ENCODE measurements around the gene LTO1.

DNA sequence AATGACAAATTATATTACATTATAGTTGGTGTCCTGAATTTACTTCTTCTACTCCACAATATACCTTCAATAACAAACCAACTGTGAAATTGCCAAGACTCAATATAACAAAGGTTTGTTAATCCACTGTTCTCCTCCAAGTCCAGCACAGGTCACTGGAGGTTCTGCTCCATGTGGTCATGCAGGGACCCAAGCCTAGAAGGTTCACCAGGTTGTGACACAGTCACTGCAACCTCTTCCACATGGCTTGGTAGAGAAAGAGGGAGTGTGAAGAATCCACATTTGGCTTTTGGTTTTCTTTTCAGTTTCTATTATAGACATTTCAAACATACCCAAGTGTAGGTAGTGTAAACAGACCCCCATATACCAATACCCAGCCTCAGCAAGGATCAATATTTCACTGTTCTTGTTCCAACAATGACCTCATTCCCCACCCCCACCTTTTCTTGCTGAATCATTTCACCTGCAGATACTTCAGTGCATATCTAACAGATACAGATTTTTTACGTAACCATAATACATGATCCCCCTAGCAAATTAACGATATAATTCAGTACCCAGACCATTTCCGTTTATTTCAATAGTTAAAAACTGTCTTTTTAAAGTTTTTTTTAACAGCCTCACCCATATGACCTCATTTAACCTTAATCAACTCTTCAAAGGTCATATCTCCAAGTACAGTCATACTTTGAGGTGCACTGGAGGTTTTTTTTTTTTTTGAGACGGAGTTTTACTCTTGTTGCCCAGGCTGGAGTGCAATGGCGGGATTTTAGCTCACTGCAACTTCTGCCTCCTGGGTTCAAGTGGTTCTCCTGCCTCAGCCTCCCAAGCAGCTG is 14.5 kb upstream of the LTO1 start:
- TF ChIP-seq, protein P1, sequence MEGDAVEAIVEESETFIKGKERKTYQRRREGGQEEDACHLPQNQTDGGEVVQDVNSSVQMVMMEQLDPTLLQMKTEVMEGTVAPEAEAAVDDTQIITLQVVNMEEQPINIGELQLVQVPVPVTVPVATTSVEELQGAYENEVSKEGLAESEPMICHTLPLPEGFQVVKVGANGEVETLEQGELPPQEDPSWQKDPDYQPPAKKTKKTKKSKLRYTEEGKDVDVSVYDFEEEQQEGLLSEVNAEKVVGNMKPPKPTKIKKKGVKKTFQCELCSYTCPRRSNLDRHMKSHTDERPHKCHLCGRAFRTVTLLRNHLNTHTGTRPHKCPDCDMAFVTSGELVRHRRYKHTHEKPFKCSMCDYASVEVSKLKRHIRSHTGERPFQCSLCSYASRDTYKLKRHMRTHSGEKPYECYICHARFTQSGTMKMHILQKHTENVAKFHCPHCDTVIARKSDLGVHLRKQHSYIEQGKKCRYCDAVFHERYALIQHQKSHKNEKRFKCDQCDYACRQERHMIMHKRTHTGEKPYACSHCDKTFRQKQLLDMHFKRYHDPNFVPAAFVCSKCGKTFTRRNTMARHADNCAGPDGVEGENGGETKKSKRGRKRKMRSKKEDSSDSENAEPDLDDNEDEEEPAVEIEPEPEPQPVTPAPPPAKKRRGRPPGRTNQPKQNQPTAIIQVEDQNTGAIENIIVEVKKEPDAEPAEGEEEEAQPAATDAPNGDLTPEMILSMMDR (IDR thresholded peaks at IDR 0.05; ENCODE audit: low read depth, low read length) = no peak
- TF ChIP-seq POLR2A (IDR thresholded peaks at IDR 0.05; ENCODE audit: extremely low read depth, insufficient read length) (no peak), MYC (IDR thresholded peaks at IDR 0.05; ENCODE audit: low read depth, low read length) (no peak)
- TF ChIP-seq, protein P2, sequence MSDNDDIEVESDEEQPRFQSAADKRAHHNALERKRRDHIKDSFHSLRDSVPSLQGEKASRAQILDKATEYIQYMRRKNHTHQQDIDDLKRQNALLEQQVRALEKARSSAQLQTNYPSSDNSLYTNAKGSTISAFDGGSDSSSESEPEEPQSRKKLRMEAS (IDR thresholded peaks at IDR 0.05; ENCODE audit: low read depth, low read length) = no peak
